HepG2 (cell line): Measurements from ENCODE around the gene OR2F2.

Source experiments
- ATF3 ChIP-seq: sonication (generic); formaldehyde crosslinking; IDR thresholded peaks from 2 replicates; pipeline ENCODE4 v1.4.0; 2020; ENCODE audit warnings: missing genetic modification reagents
- ESRRA ChIP-seq: sonication (generic); formaldehyde crosslinking; IDR thresholded peaks from 2 replicates; pipeline ENCODE4 v1.5.1; 2020; ENCODE audit warnings: mild to moderate bottlenecking, low read depth, missing genetic modification reagents
- HDAC6 ChIP-seq: fragments of 200-600 bp; sonication (generic); IDR thresholded peaks from 2 replicates; pipeline ENCODE4 v1.7.0; 2017; ENCODE audit warnings: mild to moderate bottlenecking, antibody characterized with exemption, low read length, low read depth
- MLLT10 ChIP-seq: sonication (generic); formaldehyde crosslinking; IDR thresholded peaks from 2 replicates; pipeline ENCODE4 v1.4.0; 2020; ENCODE audit warnings: missing genetic modification reagents
- ZFP37 ChIP-seq: sonication (generic); formaldehyde crosslinking; IDR thresholded peaks from 2 replicates; pipeline ENCODE4 v1.4.0; 2020; ENCODE audit warnings: missing genetic modification reagents, borderline replicate concordance
- ZNF281 ChIP-seq: sonication (generic); formaldehyde crosslinking; IDR thresholded peaks from 2 replicates; pipeline ENCODE4 v1.4.0; 2020; ENCODE audit warnings: missing genetic modification reagents, borderline replicate concordance

GRCh38 chr7:143958781-143959180, 23.7 kb downstream of the OR2F2 start:
- TF ChIP-seq MLLT10 (CRISPR knock-in tag) (no peak), ATF3 (no peak), ZFP37 (CRISPR knock-in tag) (no peak), ZNF281 (no peak), ESRRA (CRISPR knock-in tag) (no peak), HDAC6 (no peak)
